K562 (cell line): ENCODE results near the gene MCU. TPM values are rescaled to one million over a fixed set of nuclear protein-coding genes. Genes with fewer than 3 reads are reported as not detected.
A peak's percentile ranks its signal among the peaks of the same experiment; 100 is the strongest.

Experiments used
- ATF2 ChIP-seq: sonication (generic); formaldehyde crosslinking; IDR thresholded peaks from 2 replicates; pipeline ENCODE4 v1.8.1; 2022; ENCODE audit warnings: missing genetic modification reagents
- BACH1 ChIP-seq: fragments of 200-800 bp; sonication (Bioruptor generic); IDR thresholded peaks from 2 replicates; pipeline ENCODE4 v1.6.1; 2016; ENCODE audit warnings: missing genetic modification characterization, missing compliant biosample characterization
- CBX8 ChIP-seq: fragments of 200-600 bp; sonication (generic); IDR thresholded peaks from 2 replicates; pipeline ENCODE4 v1.6.1; 2012; ENCODE audit warnings: borderline replicate concordance, mixed run types, low read depth, mild to moderate bottlenecking, moderate library complexity, mixed read lengths, low read length, control low read depth, inconsistent platforms; ENCODE audit not compliant: poor library complexity, severe bottlenecking; ENCODE audit errors: extremely low read depth
- CREB5 ChIP-seq: fragments of 250-450 bp; sonication (Bioruptor Pico); IDR thresholded peaks from 2 replicates; pipeline ENCODE4 v1.5.0; 2020; ENCODE audit warnings: mild to moderate bottlenecking
- GATAD2A ChIP-seq: fragments of 450-650 bp; IDR thresholded peaks from 2 replicates; pipeline ENCODE4 v1.6.1; 2017
- MTA2 ChIP-seq: fragments of 450-650 bp; IDR thresholded peaks from 2 replicates; pipeline ENCODE4 v1.6.1; 2016; ENCODE audit warnings: low read depth
- PHF21A ChIP-seq: fragments of 450-650 bp; IDR thresholded peaks from 2 replicates; pipeline ENCODE4 v1.6.1; 2017; ENCODE audit warnings: low read depth, borderline replicate concordance
- RBM25 ChIP-seq: fragments of 200-400 bp; formaldehyde crosslinking; IDR thresholded peaks from 2 replicates; pipeline ENCODE4 v1.6.1; 2018; ENCODE audit warnings: low read length, low read depth, moderate library complexity; ENCODE audit not compliant: severe bottlenecking
- REST ChIP-seq, 2 experiments: fragments of 450-650 bp; formaldehyde crosslinking in 1 of 2; IDR thresholded peaks; 2 replicates each; pipeline versions ENCODE4 v1.4.0 to v1.6.1; 2014 to 2020; ENCODE audit warnings: mild to moderate bottlenecking in 2 of 2, borderline replicate concordance in 1 of 2, low read depth in 1 of 2
- STAT5A ChIP-seq: IDR thresholded peaks from 2 replicates; pipeline ENCODE4 v1.6.1; 2012; ENCODE audit warnings: low read length, inconsistent platforms, borderline replicate concordance
- ZFP30 ChIP-seq: fragments of 250-450 bp; sonication (Bioruptor Pico); IDR thresholded peaks from 2 replicates; pipeline ENCODE4 v1.8.0; 2022; ENCODE audit warnings: moderate library complexity, mild to moderate bottlenecking, inconsistent platforms, borderline replicate concordance
- ZNF140 ChIP-seq: fragments of 250-450 bp; sonication (Bioruptor Pico); IDR thresholded peaks from 2 replicates; pipeline ENCODE4 v1.8.0; 2021; ENCODE audit warnings: moderate library complexity, mild to moderate bottlenecking, inconsistent platforms
- polyA plus RNA-seq, 8 experiments: library from polyadenylated mRNA; depleted of rRNA in 4 of 8; stranded (reverse) in 5 of 8; unstranded in 3 of 8; fragments of >200 nt; fragmentation: Nextera tagmentation in 2 of 8; fragmentation: Illumina TruSeq in 1 of 8; extraction: Ambion mirVana in 2 of 8; extraction: Trizol in 1 of 8; gene quantifications; 2 replicates each; pipeline versions ENCODE4 v1.2.1 to v1.2.3, GENCODE V29; 2011 to 2014; ENCODE audit warnings: inconsistent platforms in 1 of 8, missing spikeins in 1 of 8
- total RNA-seq, 7 experiments: library from RNA; depleted of rRNA in 6 of 7; stranded (reverse); fragments of >200 nt in 6 of 7; fragmentation: Illumina TruSeq in 2 of 7; extraction: Trizol in 2 of 7; gene quantifications; 2 replicates each; pipeline versions ENCODE4 v1.2.1 to v1.2.3, GENCODE V29; 2011 to 2021; ENCODE audit warnings: low replicate concordance in 1 of 7

Gene MCU
- total and polyA plus RNA-seq, 9 of the 15 experiments (the other 6 are each of a cell fraction or from before 2014, with no cell fraction given): 8.2 to 88.8 (median 21.3) TPM

GRCh38 chr10:72694476-72695369 is 2.8 kb downstream of the MCU start (continued):
- TF ChIP-seq REST (IDR thresholded peaks at IDR 0.05; ENCODE audit: borderline replicate concordance): peak; percentile 32; the same call in 1 of the 2 replicates
- TF ChIP-seq REST (CRISPR knock-in tag; IDR thresholded peaks at IDR 0.05; ENCODE audit: low read depth): no peak
- no peak for TF ChIP-seq ATF2 (CRISPR knock-in tag)
- TF ChIP-seq RBM25: no peak
- no peak for TF ChIP-seq PHF21A
- no peak for TF ChIP-seq ZFP30 (CRISPR knock-in tag)
- no peak for TF ChIP-seq CREB5 (CRISPR knock-in tag)
- TF ChIP-seq GATAD2A: no peak
- no peak for TF ChIP-seq MTA2
- no peak for TF ChIP-seq ZNF140 (CRISPR knock-in tag)
- no peak for TF ChIP-seq CBX8
- no peak for TF ChIP-seq BACH1 (tag)
- no peak for TF ChIP-seq STAT5A
